SW 1271 (cell line): ENCODE results near the gene DENND1B.

Source experiments
- DNase-seq, 2 experiments: peaks; one replicate each; lab custom pipeline; 2025; lab: John Stamatoyannopoulos, UW

DENND1B gene

DNA sequence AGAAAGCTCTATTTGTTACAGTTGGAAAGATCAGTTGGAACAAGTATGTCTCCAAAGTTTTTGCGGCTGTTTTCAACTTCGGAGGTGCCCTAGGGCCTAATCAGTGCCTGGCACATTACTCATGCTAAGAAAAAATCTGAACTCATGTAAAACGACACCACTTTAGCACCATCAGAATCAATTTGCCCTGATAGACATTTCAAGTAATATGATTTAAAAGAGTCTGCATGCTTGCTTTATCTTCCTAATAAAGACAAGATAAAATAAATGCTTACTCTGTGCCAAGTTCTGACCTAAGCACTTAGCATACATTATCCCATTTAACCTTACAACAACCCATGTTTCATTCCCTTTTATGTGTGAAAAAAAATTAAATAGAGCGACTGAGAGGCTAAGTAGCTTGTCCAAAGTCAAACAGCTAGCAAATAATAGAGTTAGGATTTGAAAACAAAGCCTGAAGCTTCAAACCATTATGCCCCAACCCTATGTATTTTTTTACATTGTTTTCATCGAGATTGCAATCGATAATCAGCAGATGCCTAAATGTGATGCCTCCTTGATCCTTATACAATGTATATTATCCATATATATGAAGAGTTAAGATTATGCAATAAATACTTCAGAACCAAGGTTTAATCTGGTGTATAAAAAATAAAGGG lies 91.3 kb downstream of the DENND1B start:
- no peak for DNase-seq

- DNase-seq = no peak
Observed at GRCh38 chr1:197683280-197683679, 92.0 kb downstream of the DENND1B start.

- DNase-seq = no peak
Observed at GRCh38 chr1:197680311-197680710, 95.0 kb downstream of the DENND1B start.

DNA sequence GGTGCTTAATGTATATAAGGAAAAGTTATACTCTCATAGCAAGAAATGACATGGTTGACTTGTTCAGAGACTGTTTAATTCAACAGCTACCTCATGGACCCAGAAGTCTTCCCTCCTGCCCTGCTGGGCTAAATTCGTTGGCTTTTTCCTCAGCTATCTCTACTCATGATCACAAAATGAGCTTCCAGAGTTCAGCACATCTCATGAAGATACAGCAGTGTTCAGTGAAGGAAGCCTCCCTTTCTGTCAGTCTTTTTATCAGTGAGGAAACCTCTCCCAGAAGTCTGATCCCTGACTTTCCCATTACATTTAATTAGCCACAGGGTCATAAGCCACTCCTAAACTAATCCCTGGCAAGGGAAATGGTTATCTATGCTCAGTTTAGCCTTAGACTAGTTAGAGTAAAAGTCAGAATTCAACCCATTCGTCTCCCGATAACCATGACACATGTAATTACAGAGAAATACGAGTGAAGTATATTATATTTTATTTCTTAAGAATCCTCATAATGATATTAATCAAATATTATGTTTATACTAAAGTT lies 97.5 kb downstream of the DENND1B start:
- no peak for DNase-seq

GRCh38 chr1:197677313-197677712 lies 98.0 kb downstream of the DENND1B start:
- no peak for DNase-seq

DNA sequence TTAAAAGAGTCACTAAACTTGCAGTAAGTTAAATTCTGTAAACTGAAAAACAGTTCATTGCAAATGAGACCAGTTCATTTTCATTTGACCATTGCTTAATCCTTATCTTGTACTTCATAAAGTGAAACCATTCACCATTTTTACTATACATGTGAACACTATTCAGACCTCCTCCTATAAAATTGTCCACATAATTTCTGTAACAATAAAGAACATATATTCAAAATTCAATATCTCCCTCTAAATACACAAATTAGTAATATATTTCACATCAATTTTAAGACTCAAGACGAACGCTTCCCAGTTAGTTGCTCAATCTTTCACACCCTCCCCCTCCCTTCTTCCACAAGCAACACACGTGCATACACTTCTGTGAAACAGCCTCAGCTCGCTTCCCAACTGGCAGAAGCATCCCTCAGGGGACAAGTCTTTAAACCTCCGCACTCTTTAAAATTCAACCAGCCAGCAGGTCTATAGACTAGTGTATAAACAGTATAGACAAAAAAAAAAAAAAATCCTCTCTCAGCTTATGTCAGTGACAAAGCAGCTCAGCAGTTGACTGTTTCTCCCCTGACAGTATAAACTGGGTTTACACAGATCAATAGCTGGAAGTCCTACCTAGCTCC lies 99.6 kb downstream of the DENND1B start:
- DNase-seq = no peak

GRCh38 chr1:197674286-197674685 lies 101.0 kb downstream of the DENND1B start:
- DNase-seq = no peak

- no peak for DNase-seq
Observed at GRCh38 chr1:197673292-197673691, 102.0 kb downstream of the DENND1B start.

DNA sequence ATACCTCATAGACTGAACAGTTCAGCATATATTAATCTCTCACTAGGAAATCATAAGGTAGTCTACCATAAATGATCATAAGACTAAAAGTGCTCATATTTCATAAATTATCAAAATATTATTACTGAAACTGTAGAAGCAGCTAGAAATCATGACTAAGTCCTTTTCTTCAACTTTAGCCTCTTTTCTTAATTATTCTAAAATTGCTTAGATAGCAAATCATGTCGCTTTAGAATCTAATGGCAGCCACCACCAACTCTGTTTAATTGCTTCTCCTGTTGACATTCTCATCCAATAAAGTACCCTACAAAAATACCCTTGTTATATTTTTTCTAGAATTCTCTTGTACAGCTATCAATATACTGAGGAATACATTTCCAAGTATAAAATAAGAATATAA lies 102.9 kb downstream of the DENND1B start:
- no peak for DNase-seq

DNA sequence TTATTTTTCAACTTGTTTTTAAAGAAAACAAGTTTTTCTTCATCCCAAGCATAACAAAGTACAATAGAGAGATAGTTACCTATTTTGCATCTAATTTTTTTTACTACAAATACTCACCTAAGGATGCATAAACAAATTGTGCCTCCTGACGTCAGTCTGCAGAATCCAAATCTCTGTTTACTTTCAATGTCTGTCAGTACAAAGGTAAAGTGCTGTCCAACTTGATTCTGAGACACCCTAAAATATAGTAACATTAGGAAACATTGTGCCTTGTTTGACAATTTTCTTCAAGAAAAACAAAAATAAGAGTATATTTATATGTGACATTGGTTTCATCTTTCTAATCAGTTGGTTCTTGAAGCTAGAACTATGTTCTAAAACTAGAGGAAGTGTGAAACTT lies 103.4 kb downstream of the DENND1B start:
- DNase-seq = no peak

DNA sequence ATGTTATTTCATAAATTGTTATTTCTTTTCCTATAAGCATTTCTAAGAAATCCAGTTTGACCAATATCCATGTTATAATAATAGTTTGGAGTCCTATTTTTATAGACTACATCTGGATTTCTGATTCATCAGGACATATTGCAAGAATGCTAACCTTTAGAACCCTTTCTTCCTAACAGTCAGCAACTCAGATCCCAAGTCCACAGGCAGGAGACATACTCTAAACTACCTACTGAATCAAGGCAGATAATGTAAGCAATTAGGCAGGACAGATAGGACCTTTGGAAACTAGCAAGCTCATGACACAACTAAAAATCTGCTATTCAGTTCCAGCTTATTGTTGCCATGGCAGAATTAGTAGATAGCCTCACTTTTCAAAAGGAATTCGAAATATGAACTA lies 104.1 kb downstream of the DENND1B start:
- no peak for DNase-seq

GRCh38 chr1:197666769-197667285 lies 108.5 kb downstream of the DENND1B start:
- no peak for DNase-seq

DNA sequence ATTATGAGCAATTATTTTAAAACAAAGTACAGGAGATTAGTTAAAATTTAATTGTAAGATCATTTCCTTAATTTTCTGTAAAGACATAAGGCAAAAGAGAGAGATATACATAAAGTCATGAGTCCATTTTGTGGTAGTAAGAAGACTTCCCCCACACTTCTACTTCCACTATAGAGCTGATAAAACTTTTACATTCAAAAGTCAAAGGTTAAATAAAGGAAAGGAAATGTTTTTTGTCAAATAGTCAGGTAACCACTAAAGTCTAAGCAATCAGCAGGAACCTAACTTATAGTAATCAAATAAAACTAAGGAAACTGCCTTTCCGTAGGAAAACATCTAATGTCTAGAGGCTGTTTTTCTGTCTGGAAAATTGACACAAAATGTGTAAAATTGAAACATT lies 110.9 kb downstream of the DENND1B start:
- DNase-seq = no peak

DNA sequence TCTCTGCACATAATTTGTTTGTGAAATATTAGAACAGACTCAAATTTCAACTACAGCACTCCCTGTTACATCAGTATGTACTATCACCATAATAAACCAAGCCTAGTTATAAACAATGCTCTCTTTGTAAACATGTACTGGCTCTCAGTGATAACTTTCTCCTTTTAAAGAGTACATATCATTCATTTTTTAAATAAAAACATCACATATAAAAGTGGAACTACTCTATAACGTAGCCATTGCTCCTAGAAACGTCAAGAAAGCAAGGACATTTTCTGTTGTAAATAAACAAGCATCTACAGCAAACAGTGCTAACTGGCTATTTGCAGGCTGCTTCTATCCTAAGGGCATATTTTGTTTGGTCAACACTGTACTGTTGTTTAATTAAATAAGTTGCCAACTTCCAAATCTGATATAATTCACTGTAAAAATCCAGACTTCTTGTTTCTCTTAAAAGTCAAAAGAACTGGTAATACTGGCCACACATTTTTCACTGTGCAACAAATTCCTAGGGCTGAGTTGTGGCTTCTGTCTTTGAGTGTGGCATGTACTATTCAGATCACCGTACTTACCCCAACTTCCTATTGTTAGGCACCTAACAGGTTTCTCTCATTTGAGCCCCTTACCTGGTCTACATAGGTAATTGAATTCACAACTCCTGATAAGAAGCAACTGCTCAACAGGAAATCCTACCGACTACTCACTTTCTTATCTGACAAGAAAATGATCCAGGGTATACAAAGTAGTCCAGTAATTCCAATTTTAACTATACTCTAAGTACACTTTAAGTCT lies 111.9 kb downstream of the DENND1B start:
- no peak for DNase-seq

- no peak for DNase-seq
Observed at GRCh38 chr1:197660389-197660788, 114.9 kb downstream of the DENND1B start.

GRCh38 chr1:197659171-197659570 lies 116.1 kb downstream of the DENND1B start:
- no peak for DNase-seq

- DNase-seq = no peak
Observed at GRCh38 chr1:197649188-197649587, 126.1 kb downstream of the DENND1B start.

GRCh38 chr1:197638316-197638715 lies 137.0 kb downstream of the DENND1B start:
- no peak for DNase-seq

GRCh38 chr1:197637406-197637805 lies 137.9 kb downstream of the DENND1B start:
- DNase-seq = no peak

- no peak for DNase-seq
Observed at GRCh38 chr1:197633447-197634078, 141.7 kb downstream of the DENND1B start.

DNA sequence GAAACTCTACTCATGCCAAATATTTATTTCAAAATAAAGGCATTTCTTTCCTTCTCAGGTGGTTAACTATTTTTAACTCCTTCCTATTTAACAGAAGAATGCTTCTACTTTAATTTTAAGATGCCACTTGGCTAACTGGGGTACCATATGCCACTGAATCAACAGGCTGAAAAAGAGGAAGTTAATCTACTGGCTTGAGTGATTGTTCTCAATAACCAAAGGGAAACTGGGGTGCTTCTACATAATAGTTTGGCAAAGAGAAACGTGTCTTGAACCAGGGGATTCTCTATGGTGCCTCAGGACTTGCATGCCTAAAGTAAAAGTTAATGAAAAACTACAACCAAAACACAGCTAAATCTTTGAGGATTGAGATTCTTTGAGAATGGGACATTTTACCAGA lies 142.6 kb downstream of the DENND1B start:
- DNase-seq = no peak

GRCh38 chr1:197632005-197632404 lies 143.3 kb downstream of the DENND1B start:
- no peak for DNase-seq
